ENCODE measurements around the gene SIX3.

DNA sequence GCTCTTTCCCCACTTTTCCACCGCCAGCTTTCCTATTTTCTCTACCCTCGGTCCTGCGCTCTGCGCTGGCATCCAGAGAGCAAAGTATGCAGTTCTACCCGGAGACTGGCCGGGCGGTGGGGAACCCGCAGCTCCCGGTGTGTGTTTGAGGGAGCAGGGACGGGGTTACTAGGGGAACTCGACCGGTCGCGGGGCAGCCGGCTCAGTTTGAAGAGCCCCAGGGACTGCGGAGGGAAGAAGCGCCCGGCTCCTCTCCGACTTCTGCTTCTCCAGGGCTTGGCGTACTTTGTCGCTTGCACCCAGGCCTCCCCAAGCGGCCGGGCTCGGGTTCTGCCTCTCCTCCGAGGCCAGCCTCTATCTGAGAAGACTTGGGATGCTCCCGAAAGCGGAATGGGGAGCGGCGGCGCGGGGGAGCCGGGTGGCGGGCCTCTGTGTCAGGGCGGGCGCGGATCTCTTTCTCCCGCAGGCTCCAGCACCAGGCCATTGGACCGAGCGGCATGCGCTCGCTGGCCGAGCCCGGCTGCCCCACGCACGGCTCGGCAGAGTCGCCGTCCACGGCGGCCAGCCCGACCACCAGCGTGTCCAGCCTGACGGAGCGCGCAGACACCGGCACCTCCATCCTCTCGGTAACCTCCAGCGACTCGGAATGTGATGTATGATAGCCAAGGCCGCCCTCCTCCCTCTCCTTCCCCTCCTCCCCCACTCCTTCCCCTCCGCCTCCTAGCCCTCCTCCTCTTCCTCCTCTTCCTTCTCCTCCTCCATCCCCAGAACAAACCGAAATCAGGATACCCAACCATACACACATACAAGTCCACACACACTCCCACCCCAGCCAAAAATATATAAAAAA lies 2.8 kb downstream of the SIX3 start:
- TF ChIP-seq, protein P1, sequence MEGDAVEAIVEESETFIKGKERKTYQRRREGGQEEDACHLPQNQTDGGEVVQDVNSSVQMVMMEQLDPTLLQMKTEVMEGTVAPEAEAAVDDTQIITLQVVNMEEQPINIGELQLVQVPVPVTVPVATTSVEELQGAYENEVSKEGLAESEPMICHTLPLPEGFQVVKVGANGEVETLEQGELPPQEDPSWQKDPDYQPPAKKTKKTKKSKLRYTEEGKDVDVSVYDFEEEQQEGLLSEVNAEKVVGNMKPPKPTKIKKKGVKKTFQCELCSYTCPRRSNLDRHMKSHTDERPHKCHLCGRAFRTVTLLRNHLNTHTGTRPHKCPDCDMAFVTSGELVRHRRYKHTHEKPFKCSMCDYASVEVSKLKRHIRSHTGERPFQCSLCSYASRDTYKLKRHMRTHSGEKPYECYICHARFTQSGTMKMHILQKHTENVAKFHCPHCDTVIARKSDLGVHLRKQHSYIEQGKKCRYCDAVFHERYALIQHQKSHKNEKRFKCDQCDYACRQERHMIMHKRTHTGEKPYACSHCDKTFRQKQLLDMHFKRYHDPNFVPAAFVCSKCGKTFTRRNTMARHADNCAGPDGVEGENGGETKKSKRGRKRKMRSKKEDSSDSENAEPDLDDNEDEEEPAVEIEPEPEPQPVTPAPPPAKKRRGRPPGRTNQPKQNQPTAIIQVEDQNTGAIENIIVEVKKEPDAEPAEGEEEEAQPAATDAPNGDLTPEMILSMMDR (IDR thresholded peaks at IDR 0.05), result no peak
- TF ChIP-seq POLR2A (IDR thresholded peaks at IDR 0.05), result no peak
